ENCODE data around the gene HSPA12B.

DNA sequence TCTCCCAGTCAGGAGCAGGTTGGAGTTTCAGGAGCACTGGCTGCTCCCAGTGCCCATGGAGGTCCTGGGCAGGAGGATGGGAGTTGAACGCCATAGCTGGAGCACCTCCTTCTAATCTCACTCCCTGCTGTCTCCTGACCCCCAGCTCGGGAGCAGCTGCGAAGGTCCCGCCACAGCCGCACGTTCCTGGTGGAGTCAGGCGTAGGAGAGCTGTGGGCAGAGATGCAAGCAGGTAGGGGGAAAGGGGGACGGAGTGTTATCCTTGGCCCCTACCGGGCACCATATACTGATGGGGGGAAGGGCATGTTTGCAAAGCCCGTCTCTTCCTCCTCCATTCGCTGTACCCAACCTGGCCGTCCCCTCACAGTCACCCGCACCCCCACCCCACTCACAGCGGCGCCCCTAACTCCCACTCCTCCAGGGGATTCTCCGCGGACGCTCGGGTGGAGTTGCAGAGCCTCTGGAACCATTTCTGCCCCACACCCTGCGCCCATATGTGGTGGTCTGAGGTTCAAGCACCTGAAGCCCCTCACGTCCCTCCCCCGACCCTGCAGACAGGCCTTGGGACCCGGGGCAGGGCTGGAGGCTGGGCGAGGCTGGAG is 16.7 kb downstream of the HSPA12B start:
- TF ChIP-seq, protein P1, sequence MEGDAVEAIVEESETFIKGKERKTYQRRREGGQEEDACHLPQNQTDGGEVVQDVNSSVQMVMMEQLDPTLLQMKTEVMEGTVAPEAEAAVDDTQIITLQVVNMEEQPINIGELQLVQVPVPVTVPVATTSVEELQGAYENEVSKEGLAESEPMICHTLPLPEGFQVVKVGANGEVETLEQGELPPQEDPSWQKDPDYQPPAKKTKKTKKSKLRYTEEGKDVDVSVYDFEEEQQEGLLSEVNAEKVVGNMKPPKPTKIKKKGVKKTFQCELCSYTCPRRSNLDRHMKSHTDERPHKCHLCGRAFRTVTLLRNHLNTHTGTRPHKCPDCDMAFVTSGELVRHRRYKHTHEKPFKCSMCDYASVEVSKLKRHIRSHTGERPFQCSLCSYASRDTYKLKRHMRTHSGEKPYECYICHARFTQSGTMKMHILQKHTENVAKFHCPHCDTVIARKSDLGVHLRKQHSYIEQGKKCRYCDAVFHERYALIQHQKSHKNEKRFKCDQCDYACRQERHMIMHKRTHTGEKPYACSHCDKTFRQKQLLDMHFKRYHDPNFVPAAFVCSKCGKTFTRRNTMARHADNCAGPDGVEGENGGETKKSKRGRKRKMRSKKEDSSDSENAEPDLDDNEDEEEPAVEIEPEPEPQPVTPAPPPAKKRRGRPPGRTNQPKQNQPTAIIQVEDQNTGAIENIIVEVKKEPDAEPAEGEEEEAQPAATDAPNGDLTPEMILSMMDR (IDR thresholded peaks at IDR 0.05) = no peak
- TF ChIP-seq CBX2 (IDR thresholded peaks at IDR 0.05; ENCODE audit: borderline replicate concordance, low read depth) (no peak), CHD4 (IDR thresholded peaks at IDR 0.05; ENCODE audit: borderline replicate concordance) (no peak), CBX8 (IDR thresholded peaks at IDR 0.05) (no peak), USF2 (IDR thresholded peaks at IDR 0.05) (no peak), FOXS1 (CRISPR knock-in tag; IDR thresholded peaks at IDR 0.05) (no peak), EP300 (IDR thresholded peaks at IDR 0.05) (no peak)
